Ovary (tissue), 3 donors: ENCODE measurements around the gene RCOR3.

Source experiments
- CTCF ChIP-seq, 3 donors: fragments of 450-650 bp in 2 of 3; fragments of 200-600 bp in 1 of 3; IDR thresholded peaks; one replicate each; pipeline versions ENCODE4 v1.5.1 to v1.8.0; 2016 to 2022; ENCODE audit warnings: antibody characterized with exemption in 3 of 3, mild to moderate bottlenecking in 1 of 3
- POLR2A ChIP-seq: fragments of 450-650 bp; IDR thresholded peaks from one replicate; pipeline ENCODE4 v1.6.1; 2017; ENCODE audit warnings: antibody characterized with exemption, mild to moderate bottlenecking, moderate library complexity
- donor health status: DM: no; HTN: no; CAD: no.

- TF ChIP-seq CTCF (IDR thresholded peaks at IDR 0.05) = no peak
- TF ChIP-seq POLR2A = no peak
Measured at GRCh38 chr1:211285196-211285595, 26.0 kb downstream of the RCOR3 start.
